A673 (cell line): ENCODE measurements around the gene NECAB2. TPM values are rescaled to one million over a fixed set of nuclear protein-coding genes. Genes with fewer than 3 reads are reported as not detected.

Experiments
- BruUV-seq: library from RNA; stranded (reverse); fragments of 400-500 nt; replicated peaks from 2 replicates; lab custom pipeline; 2021; lab: Mats Ljungman, UMichigan
- CTCF ChIA-PET: fragments of 300-600 bp; sonication (Branson Sonifier 250); formaldehyde crosslinking; loops from one replicate; lab custom pipeline; 2022; ENCODE audit warnings: antibody characterized with exemption; lab: Charles Lee
- POLR2A ChIA-PET: fragments of 300-600 bp; sonication (Branson Sonifier 250); formaldehyde crosslinking; loops from one replicate; lab custom pipeline; 2022; ENCODE audit warnings: antibody characterized with exemption; ENCODE audit not compliant: low non-redundant PET; lab: Charles Lee
- DNase-seq: peaks from one replicate; pipeline ENCODE4 v3.0.0-alpha.2; 2015; ENCODE audit warnings: low spot score
- H3K27ac ChIP-seq: fragments of 200-600 bp; sonication (generic); 2 replicates; pipeline ENCODE4 v1.5.1; 2016; ENCODE audit warnings: mixed run types, low read depth, mild to moderate bottlenecking, mixed read lengths, antibody characterized with exemption, low read length; ENCODE audit not compliant: poor library complexity, severe bottlenecking
- H3K27me3 ChIP-seq: fragments of 200-600 bp; sonication (generic); replicated peaks from 2 replicates; pipeline ENCODE4 v1.6.1; 2017; ENCODE audit warnings: mixed run types, low read depth, mild to moderate bottlenecking, mixed read lengths, antibody characterized with exemption, low read length; ENCODE audit not compliant: insufficient read depth, poor library complexity
- H3K36me3 ChIP-seq: fragments of 200-600 bp; sonication (generic); 2 replicates; pipeline ENCODE4 v1.6.1; 2016; ENCODE audit warnings: mixed run types, mild to moderate bottlenecking, mixed read lengths, antibody characterized with exemption, low read length; ENCODE audit not compliant: insufficient read depth, poor library complexity, severe bottlenecking
- H3K4me1 ChIP-seq: fragments of 200-600 bp; sonication (generic); 2 replicates; pipeline ENCODE4 v1.6.1; 2017; ENCODE audit warnings: mixed run types, mild to moderate bottlenecking, mixed read lengths, antibody characterized with exemption, low read length; ENCODE audit not compliant: insufficient read depth, poor library complexity, severe bottlenecking
- H3K4me3 ChIP-seq: fragments of 200-600 bp; sonication (generic); 2 replicates; pipeline ENCODE4 v1.5.1; 2016; ENCODE audit warnings: low read depth, mixed run types, mild to moderate bottlenecking, mixed read lengths, low read length; ENCODE audit not compliant: poor library complexity, severe bottlenecking
- H3K9me3 ChIP-seq: fragments of 200-600 bp; sonication (generic); 2 replicates; pipeline ENCODE4 v1.6.1; 2016; ENCODE audit warnings: mixed run types, low read depth, mild to moderate bottlenecking, mixed read lengths, antibody characterized with exemption, low read length; ENCODE audit not compliant: poor library complexity, severe bottlenecking
- CTCF ChIP-seq: fragments of 300-800, 200-600 bp; sonication (generic); conservative IDR thresholded peaks from 2 replicates; pipeline ENCODE4 v1.5.1; 2017; ENCODE audit warnings: low read depth, mild to moderate bottlenecking, antibody characterized with exemption, low read length, moderate library complexity, mixed read lengths
- EZH2 ChIP-seq: fragments of 200-600 bp; sonication (generic); IDR thresholded peaks from 2 replicates; pipeline ENCODE4 v1.6.1; 2017; ENCODE audit warnings: borderline replicate concordance, low read depth, mild to moderate bottlenecking, mixed read lengths, antibody characterized with exemption, low read length; ENCODE audit not compliant: poor library complexity, severe bottlenecking
- intact Hi-C: fragments of 100-400 bp; cut with micrococcal nuclease; formaldehyde crosslinking; loops from one replicate; pipeline ENCODE4 v1.10.0; 2022; ENCODE audit not compliant: unreplicated experiment
- total RNA-seq: library from RNA; stranded (reverse); gene quantifications from 2 replicates; pipeline ENCODE4 v1.2.3, GENCODE V29; 2021

NECAB2 gene
- total RNA-seq, 1 experiment from 2014 or later, result 0.80 TPM

- no peak for DNase-seq
- TF ChIP-seq EZH2 (no peak), CTCF (no peak)
- H3K4me3 ChIP-seq, result no peak overlapping the region
- no peaks in the 10 kb centered on the region for H3K4me1 ChIP-seq
- ChIA-PET POLR2A (no interaction called here), CTCF (no interaction called here)
- peaks cover 7% of the 10 kb centered on the region for H3K27me3 ChIP-seq
- H3K9me3 ChIP-seq, result no peaks in the 10 kb centered on the region
- no peak overlapping the region for H3K27ac ChIP-seq
- no peaks in the 10 kb centered on the region for H3K36me3 ChIP-seq
- intact Hi-C loops, result no loop called here
- BruUV-seq, result no TSS peak
Measured at GRCh38 chr16:83966153-83966696, 1.8 kb upstream of the NECAB2 start.

- ChIA-PET CTCF (no interaction called here), POLR2A (no interaction called here)
- no peak for TF ChIP-seq CTCF
- no peak for TF ChIP-seq EZH2
- Histone ChIP-seq H3K4me3 (no peak overlapping the region), H3K9me3 (no peaks in the 10 kb centered on the region), H3K27me3 (peaks cover 7% of the 10 kb centered on the region), H3K4me1 (no peaks in the 10 kb centered on the region), H3K36me3 (no peaks in the 10 kb centered on the region), H3K27ac (no peak overlapping the region)
- intact Hi-C loops, result no loop called here
- BruUV-seq, result no TSS peak
- DNase-seq, result no peak
Measured at GRCh38 chr16:83967091-83967490, 953 bp upstream of the NECAB2 start.

GRCh38 chr16:83968306-83968851 is 335 bp downstream of the NECAB2 start:
- no peak overlapping the region for H3K27ac ChIP-seq
- intact Hi-C loops, result loop anchor here (1.0 kb wide), 1 partner anchor 97 kb away; no protein-coding TSS in a partner anchor
- H3K4me1 ChIP-seq, result no peaks in the 10 kb centered on the region
- peaks cover 7% of the 10 kb centered on the region for H3K27me3 ChIP-seq
- CTCF ChIA-PET, result no interaction called here
- H3K4me3 ChIP-seq, result peak overlapping the region; percentile 29
- H3K9me3 ChIP-seq, result no peaks in the 10 kb centered on the region
- no peak for DNase-seq
- TF ChIP-seq EZH2 (no peak), CTCF (no peak)
- BruUV-seq, result no TSS peak
- no peaks in the 10 kb centered on the region for H3K36me3 ChIP-seq
- POLR2A ChIA-PET, result no interaction called here
